ENCODE results near the gene LBX1. TPM values are rescaled to one million over a fixed set of nuclear protein-coding genes. Genes with fewer than 3 reads are reported as not detected.

LBX1 gene
- total RNA-seq, 2 donors from 2014 or later = not detected

- ATAC-seq (replicated peaks in 1 of 2) = no peak
- Mint-ChIP-seq H3K4me3 (no peak overlapping the region), H3K36me3 (ENCODE audit: insufficient read depth in 2 of 2) (no peaks in the 10 kb centered on the region), H3K4me1 (ENCODE audit: low read depth) (no peaks in the 10 kb centered on the region), H3K9me3 (no peaks in the 10 kb centered on the region), H3K27me3 (ENCODE audit: low read depth) (peaks cover 19% of the 10 kb centered on the region), H3K27ac (no peak overlapping the region)
- no peak for DNase-seq
Measured at GRCh38 chr10:101195921-101196320, 33.3 kb downstream of the LBX1 start.

- H3K4me3 Mint-ChIP-seq = no peak overlapping the region
- no peak for ATAC-seq (replicated peaks in 1 of 2)
- no peak overlapping the region for H3K27ac Mint-ChIP-seq
Measured at GRCh38 chr10:101189461-101190401, 39.5 kb downstream of the LBX1 start.

GRCh38 chr10:101188942-101189341 lies 40.3 kb downstream of the LBX1 start:
- Mint-ChIP-seq H3K9me3 (no peaks in the 10 kb centered on the region), H3K27ac (no peak overlapping the region), H3K4me1 (ENCODE audit: low read depth) (no peaks in the 10 kb centered on the region), H3K4me3 (no peak overlapping the region), H3K36me3 (ENCODE audit: insufficient read depth in 2 of 2) (no peaks in the 10 kb centered on the region), H3K27me3 (ENCODE audit: low read depth) (peaks cover 20% of the 10 kb centered on the region)
- DNase-seq (no peak), ATAC-seq (replicated peaks in 1 of 2) (no peak)

More at GRCh38 chr10:101189461-101190401, 39.5 kb downstream of the LBX1 start:
- DNase-seq = no peak
- no peaks in the 10 kb centered on the region for H3K36me3 Mint-ChIP-seq (ENCODE audit: insufficient read depth in 2 of 2)
- H3K4me1 Mint-ChIP-seq (ENCODE audit: low read depth) = no peaks in the 10 kb centered on the region
- no peaks in the 10 kb centered on the region for H3K9me3 Mint-ChIP-seq
- H3K27me3 Mint-ChIP-seq (ENCODE audit: low read depth) = peaks cover 20% of the 10 kb centered on the region

- ATAC-seq (replicated peaks in 1 of 2) = no peak
Measured at GRCh38 chr10:101183458-101184183, 45.6 kb downstream of the LBX1 start.

GRCh38 chr10:101182936-101183335 lies 46.3 kb downstream of the LBX1 start:
- no peaks in the 10 kb centered on the region for H3K9me3 Mint-ChIP-seq
- H3K4me3 Mint-ChIP-seq = no peak overlapping the region
- no peaks in the 10 kb centered on the region for H3K36me3 Mint-ChIP-seq (ENCODE audit: insufficient read depth in 2 of 2)
- H3K27ac Mint-ChIP-seq = no peak overlapping the region
- peak in 1 of 2 donors; percentile 26 for ATAC-seq (replicated peaks in 1 of 2)
- no peak for DNase-seq
- H3K27me3 Mint-ChIP-seq (ENCODE audit: low read depth) = peaks cover 7% of the 10 kb centered on the region
- H3K4me1 Mint-ChIP-seq (ENCODE audit: low read depth) = no peaks in the 10 kb centered on the region

More at GRCh38 chr10:101183458-101184183, 45.6 kb downstream of the LBX1 start:
- Mint-ChIP-seq H3K27ac (no peak overlapping the region), H3K36me3 (ENCODE audit: insufficient read depth in 2 of 2) (no peaks in the 10 kb centered on the region), H3K4me1 (ENCODE audit: low read depth) (no peaks in the 10 kb centered on the region), H3K9me3 (no peaks in the 10 kb centered on the region), H3K4me3 (no peak overlapping the region), H3K27me3 (ENCODE audit: low read depth) (peaks cover 6% of the 10 kb centered on the region)
- DNase-seq = no peak

Other genes starting within 250 kb of the LBX1 start
- 10 to 100 TPM; 38.2 to 41.7 TPM for gene MRPL43, start 242.0 kb downstream of the LBX1 start, total RNA-seq
- gene TWNK, start 241.9 kb downstream of the LBX1 start, total RNA-seq = 10 to 100 TPM; 12.0 to 12.3 TPM
- 10 to 100 TPM; 12.0 to 14.1 TPM for gene LZTS2, start 229.7 kb downstream of the LBX1 start, total RNA-seq
- gene PDZD7, start 198.3 kb downstream of the LBX1 start, total RNA-seq = under 1 TPM; 0.12 to 0.44 TPM
- gene SFXN3, start 198.2 kb downstream of the LBX1 start, total RNA-seq = 10 to 100 TPM; 23.5 to 24.2 TPM
- gene KAZALD1, start 167.5 kb downstream of the LBX1 start, total RNA-seq = under 1 TPM; 0.49 to 0.53 TPM
- not detected for gene TLX1, start 98.2 kb downstream of the LBX1 start, total RNA-seq
- gene BTRC, start 124.7 kb upstream of the LBX1 start, total RNA-seq = 10 to 100 TPM; 21.8 to 31.5 TPM

Measured in activated T-cell treated with anti-CD3 and anti-CD28 coated beads, Interleukin-2, amount 50 U/mL, for 72 hours (primary cell).